GM18858 (cell line): ENCODE results near the gene CHCHD6.

Experiments
- ATAC-seq: cut with Tn5 transposase; IDR thresholded peaks from one replicate; pipeline ENCODE4 v1.9.1; 2021; ENCODE audit not compliant: unreplicated experiment

Gene CHCHD6

GRCh38 chr3:126742057-126742456, 38.0 kb downstream of the CHCHD6 start:
- no peak for ATAC-seq

DNA sequence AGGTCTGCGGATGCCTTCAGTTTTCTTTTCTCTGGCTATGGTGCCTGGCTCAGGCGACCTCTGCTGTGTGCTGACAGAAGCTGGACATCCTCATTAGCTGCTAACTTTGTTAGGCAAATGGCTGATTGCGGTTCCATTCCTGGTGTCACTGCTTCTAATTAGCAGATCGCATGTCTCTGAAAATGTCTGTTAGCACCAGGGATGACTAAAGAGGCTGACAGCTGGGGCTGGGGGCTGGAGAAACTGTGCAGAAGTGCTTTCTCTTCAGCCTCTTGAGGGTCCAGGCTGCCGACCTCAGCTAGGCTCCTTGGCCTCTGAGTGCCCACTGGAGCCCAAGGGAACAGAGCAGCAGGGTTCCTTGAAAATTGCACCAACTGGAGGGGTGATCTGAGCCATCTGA, 39.3 kb downstream of the CHCHD6 start:
- no peak for ATAC-seq

GRCh38 chr3:126743781-126744180, 39.7 kb downstream of the CHCHD6 start:
- no peak for ATAC-seq

DNA sequence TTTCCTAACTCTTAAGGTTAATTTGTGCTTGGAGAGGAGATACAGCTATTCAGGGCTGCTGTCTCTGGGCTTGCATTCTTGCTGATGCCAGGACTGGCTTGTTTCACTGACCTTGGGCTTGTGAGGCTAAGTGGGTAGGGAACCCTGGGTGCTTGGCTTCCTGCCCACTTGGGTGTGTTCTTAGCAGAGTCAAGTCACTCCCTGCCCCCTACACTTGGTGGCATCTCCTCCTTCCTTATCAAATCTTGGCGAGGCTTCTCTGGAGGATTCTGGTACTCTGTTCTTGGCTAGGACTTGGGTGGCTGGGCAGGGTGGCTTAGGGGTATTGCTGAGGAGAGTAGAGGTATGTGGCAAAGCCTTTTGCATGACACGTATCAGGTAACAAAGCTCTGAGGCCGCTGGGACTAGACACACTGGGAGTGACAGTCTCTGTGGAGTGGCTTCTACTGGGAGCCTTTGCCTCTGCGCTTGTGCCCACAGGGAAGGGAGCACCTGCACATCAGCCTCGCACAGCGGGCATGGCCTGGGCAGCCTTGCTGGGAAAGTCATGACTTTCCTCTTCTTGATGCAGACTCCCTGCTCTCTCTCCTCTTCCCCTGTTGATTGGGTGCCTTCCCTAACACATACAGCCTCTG, 41.8 kb downstream of the CHCHD6 start:
- ATAC-seq, result no peak

GRCh38 chr3:126746395-126747177, 42.5 kb downstream of the CHCHD6 start:
- ATAC-seq, result no peak

GRCh38 chr3:126747768-126748167, 43.7 kb downstream of the CHCHD6 start:
- ATAC-seq, result no peak

DNA sequence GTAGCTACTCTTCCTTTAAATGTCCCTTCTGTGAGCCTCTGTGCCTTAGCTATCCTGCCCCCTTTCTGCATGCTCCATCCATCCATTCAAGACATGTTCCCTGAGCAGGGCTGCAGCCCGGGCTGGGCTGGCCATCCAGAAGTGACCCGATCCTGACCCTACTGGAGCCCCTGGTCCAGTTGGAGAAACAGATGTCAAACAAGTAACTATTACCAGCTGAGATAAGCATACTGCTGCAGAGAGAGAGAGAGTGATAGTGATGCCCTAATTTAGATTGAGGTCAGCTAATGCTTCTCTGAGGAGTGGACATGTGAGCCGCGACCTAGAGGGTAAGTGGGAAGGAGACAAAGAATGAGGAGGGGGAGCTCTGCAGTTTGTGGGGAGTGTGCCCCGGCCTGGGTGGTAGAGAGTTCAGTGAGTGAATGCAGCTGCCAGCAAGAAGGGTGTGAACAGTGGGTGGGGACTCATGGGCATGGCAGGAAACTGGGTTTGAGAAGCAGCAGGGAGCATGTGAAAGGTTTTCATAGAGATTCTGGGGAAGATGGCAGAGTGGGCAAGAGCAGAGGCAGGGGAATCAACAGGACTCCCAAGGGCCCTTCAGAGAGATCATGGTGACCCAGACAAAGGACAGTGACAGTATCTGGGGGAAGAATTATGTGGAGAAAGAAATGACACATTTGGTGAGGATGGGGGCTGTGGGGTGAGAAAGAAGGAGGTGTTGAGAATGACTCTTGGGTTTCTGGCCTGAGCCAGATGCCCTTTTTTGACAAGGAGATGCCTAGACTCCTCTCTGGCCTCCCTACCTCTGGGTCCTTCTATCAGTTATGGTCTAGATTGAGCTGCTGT, 44.9 kb downstream of the CHCHD6 start:
- no peak for ATAC-seq

- ATAC-seq, result no peak
Measured at GRCh38 chr3:126749547-126749875, 45.5 kb downstream of the CHCHD6 start.

DNA sequence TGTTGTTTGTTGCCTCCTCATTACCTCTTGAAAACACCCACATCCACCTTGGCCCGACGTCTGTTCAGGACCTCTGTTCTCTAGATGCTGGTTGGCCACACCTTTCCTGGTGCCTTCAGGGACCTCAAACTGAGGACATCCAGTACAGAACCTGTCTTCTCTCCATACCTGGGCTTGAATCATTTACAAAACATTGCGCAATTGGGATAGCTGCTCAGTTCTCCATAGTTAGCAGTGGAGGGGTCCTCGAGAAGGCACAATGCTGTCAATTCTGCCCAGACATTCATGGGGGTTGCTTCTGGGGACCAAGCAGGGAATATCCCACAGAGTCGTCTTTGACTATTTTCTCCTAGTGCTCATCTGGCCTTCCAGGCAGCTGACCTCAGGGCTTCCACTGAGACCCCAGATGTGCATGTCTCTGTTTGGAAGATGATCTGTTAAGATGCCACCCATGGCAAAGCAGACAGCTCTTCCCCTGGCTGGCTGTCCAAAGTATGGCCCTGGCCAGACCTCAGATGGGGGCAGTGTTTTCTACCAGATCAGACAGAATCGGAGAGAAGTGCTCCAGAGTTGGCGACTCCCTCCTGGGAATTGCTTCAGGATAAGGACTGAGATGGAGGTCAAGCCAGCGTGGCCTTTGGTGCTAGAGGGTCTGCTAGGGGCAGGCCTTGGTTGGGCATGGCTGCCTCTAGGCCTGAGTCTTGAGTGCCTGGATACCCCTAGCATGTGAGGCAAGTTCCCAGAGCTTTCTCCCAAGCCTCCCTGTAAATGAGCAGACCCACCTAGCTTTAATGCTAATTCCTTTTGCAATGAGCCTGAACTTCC, 46.1 kb downstream of the CHCHD6 start:
- no peak for ATAC-seq

DNA sequence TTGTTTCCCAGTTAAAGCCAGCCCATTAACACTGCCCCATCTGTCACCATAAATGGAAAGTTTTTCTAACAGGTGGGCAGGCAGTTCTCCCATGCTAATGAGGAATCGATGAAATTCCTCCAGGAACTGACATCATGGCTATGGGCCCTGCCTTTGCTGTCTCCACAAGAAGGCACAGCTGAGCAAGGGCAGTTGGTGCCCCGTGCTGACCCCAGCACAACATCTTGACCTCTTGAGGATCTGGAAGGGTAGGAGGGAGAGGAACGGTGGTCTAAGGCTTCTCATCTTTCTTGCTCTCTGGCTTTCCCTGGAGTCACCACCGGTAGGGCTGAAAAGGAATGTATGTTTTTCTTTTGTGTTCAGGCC, 46.7 kb downstream of the CHCHD6 start:
- ATAC-seq, result no peak

DNA sequence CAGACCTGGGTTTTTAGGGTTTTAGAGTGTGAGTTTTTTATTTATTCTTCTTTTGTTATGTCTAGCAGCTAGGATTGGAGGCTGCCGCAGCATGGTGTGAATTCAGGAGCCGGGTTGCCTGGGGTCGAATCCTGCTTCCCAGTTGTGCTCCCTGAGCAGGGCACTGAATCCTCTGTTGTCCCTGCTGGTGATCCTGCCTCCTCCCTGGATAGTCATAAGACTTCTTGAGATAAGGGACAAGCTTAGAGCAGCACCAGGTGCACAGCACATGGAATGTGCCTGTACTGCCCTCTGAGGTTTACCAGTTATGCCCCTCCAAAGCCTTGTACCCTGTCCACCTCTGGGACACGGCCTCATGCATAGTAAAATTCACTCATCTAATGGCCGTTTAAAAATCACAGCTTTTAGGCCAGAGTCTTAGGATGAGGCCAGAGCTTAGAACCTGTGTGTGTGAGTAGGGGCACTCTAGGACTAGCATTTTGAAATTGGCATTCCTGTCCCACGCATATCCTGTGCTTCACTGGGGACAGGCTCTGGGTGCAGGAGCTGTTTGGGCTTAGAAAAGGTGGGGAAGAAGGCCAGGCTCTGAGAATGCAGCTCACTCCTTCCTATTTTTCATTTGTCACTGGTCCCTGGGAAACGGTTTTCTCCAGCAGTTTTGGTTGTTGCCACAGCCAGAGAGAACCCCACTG, 47.7 kb downstream of the CHCHD6 start:
- no peak for ATAC-seq

- ATAC-seq, result no peak
Measured at GRCh38 chr3:126752303-126753190, 48.5 kb downstream of the CHCHD6 start.

- ATAC-seq, result no peak
Measured at GRCh38 chr3:126753191-126754160, 49.4 kb downstream of the CHCHD6 start.

DNA sequence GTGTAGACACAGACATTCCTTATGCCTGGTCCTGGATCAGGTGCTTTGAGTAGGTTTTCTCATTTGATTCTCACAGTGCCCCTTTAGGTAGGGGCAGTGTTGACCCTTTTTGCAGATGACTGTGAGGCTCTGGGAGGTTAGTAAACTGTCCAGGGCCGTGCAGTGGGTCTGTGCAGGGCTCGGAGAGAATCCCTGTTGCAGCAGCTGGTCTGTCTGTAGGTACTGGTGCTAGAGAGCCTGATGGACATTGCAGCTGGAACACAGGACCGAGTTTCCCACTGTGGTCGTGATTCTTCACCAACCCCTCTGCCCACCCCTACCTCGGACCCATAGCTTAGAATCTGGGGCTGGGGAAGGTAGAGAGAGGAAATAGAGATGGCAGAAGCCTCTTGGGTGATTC, 51.8 kb downstream of the CHCHD6 start:
- ATAC-seq, result no peak

GRCh38 chr3:126758026-126758425, 54.0 kb downstream of the CHCHD6 start:
- no peak for ATAC-seq

- ATAC-seq, result no peak
Measured at GRCh38 chr3:126758882-126759281, 54.8 kb downstream of the CHCHD6 start.

- ATAC-seq, result no peak
Measured at GRCh38 chr3:126760541-126760940, 56.5 kb downstream of the CHCHD6 start.

DNA sequence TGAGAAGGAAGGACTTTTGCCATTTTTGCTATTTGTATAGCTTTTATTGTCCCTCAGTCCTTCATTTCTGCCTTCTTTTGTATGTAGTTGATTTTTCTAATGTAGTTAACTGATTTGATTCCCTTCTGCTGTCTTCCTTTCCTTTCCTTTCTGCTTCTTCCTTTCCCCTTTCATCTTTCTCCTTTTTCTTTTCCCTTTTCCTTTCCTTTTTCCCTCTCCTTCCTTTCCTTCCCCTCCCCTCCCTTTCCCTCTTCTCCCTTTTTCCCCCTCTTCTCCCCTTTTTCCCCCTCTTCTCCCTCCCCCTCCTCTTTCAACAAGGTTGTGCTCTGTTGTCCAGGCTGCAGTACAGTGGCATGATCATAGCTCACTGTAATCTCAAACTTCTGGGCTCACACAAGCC, 59.0 kb downstream of the CHCHD6 start:
- ATAC-seq, result no peak
